GM12875 (cell line): ENCODE measurements around the gene MTMR11.

ENCODE experiments used
- H3K4me3 ChIP-seq: one replicate; pipeline ENCODE4 v1.5.1; 2011; ENCODE audit warnings: low read depth, low read length, control low read depth
- TF ChIP-seq, protein P1 (sequence below): IDR thresholded peaks from 2 replicates; pipeline ENCODE4 v1.5.1; 2011; ENCODE audit warnings: low read depth, mild to moderate bottlenecking, control low read depth, inconsistent platforms, low read length, moderate library complexity, borderline replicate concordance; ENCODE audit not compliant: insufficient read depth

Gene MTMR11

DNA sequence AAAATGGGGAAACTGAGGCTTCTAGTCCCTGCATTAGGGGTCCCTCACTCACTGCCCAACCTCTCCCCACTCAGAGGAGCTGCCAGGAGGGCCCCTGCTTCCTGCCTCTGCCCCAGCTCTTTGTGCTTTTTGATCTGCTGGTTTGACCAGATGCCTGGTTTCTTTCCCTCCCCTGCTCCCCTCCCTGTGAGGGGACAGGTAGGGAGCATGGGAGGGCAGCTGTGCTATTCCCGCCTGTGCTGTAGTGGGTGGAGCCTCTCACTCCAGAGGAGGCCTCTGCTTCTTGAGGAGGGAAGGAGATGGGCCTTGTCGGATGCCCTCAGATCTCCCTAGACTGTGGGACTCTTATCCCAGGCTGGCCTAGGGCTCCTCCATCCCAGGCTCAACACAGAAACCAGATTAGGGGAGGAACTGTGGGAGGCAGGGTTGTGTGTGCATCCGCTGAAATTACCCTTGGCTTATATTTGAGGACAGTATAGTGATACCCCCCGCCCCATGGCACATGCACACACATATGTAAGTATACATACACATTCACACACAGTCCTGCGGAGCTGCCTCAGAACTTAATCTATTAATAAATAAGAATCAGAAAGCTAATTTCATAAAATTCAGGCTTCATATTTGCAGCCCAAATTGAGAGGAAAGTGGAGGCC, 32.7 kb downstream of the MTMR11 start:
- TF ChIP-seq, protein P1, sequence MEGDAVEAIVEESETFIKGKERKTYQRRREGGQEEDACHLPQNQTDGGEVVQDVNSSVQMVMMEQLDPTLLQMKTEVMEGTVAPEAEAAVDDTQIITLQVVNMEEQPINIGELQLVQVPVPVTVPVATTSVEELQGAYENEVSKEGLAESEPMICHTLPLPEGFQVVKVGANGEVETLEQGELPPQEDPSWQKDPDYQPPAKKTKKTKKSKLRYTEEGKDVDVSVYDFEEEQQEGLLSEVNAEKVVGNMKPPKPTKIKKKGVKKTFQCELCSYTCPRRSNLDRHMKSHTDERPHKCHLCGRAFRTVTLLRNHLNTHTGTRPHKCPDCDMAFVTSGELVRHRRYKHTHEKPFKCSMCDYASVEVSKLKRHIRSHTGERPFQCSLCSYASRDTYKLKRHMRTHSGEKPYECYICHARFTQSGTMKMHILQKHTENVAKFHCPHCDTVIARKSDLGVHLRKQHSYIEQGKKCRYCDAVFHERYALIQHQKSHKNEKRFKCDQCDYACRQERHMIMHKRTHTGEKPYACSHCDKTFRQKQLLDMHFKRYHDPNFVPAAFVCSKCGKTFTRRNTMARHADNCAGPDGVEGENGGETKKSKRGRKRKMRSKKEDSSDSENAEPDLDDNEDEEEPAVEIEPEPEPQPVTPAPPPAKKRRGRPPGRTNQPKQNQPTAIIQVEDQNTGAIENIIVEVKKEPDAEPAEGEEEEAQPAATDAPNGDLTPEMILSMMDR, result no peak

DNA sequence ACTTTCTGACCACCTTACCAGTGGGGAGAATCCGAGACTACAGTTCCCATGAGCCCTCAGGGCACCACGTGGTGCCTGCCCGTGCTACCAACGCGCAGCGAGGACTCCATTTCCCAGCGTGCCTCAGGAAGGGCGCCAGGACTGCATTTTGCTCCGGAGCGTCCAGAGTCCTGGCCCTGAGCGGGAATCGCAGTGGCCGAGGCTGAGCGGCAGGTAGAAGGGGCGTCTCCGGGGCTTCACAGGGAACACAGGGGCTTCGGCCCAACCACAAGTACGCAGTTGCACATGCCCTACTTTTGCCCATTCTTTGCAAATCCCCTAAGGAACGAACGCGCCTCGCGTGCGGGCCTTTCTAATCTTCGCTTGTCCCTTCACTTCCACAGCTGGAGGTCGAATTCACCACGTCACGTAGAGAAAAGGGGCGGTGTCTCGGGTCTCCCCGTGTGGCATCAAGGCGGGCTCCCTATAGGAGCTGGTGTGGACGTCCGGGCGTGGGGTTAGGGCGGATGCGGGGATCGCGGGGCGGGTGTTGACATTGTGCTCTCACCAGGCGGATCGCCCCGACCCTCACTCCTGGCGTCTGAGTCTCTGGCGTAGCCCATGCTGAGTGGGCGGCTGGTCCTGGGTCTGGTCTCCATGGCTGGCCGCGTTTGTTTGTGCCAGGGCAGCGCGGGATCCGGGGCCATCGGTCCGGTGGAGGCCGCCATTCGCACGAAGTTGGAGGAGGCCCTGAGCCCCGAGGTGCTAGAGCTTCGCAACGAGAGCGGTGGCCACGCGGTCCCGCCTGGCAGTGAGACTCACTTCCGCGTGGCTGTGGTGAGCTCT, 37.0 kb downstream of the MTMR11 start, which contains the start of gene BOLA1:
Gene BOLA1 (plus strand): TSS at position 109 of the 825 bp plus-strand sequence. CDS start 492 bp downstream, at position 601.
- H3K4me3 ChIP-seq, result peak within 1 kb of the TSS; percentile 87
- TF ChIP-seq, protein P1, result no peak

More for the DNA sequence above, 32.7 kb downstream of the MTMR11 start:
- H3K4me3 ChIP-seq, result no peak overlapping the region

- TF ChIP-seq, protein P1, result no peak
- no peak overlapping the region for H3K4me3 ChIP-seq
Measured at GRCh38 chr1:149896575-149896974, 40.1 kb downstream of the MTMR11 start.

- TF ChIP-seq, protein P1, result no peak
- peak overlapping the region; percentile 43 for H3K4me3 ChIP-seq
Measured at GRCh38 chr1:149888999-149889289, 47.7 kb downstream of the MTMR11 start.

GRCh38 chr1:149888247-149888998, 48.3 kb downstream of the MTMR11 start:
- TF ChIP-seq, protein P1, result peak; percentile 63; the same call in 1 of the 2 replicates

DNA sequence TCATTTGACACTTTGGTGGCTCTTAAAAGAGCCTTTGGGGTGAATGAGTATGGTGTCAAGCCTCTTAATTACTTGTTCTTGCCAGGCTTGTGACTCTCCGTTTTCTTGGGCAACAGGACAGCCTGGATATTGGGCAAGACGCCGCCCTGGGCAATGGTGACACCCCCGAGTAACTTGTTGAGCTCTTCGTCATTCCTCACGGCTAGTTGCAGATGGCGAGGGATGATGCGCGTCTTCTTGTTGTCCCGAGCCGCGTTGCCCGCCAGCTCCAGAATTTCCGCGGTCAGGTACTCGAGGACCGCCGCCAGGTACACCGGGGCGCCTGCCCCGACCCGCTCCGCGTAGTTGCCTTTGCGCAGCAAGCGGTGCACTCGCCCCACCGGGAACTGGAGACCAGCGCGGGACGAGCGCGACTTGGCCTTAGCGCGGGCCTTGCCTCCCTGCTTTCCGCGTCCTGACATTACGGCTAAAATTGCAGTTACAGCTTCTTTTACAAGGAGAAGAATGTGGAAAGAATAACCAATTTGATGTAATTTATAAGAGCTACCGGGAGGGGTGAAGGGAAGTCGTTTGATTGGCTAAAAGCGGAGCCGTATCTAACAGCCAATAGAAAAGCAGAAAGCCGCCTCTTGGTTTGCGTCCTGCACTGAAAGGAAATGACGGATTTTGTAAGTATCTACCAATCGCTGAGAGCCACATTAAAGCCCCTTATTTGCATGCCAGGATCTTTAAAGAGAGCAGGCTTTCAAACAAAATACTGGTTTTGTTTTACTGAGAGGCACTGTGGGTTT, 49.0 kb downstream of the MTMR11 start:
- TF ChIP-seq, protein P1, result no peak

More at GRCh38 chr1:149888247-149888998, 48.3 kb downstream of the MTMR11 start:
- H3K4me3 ChIP-seq, result peak overlapping the region; percentile 43

DNA sequence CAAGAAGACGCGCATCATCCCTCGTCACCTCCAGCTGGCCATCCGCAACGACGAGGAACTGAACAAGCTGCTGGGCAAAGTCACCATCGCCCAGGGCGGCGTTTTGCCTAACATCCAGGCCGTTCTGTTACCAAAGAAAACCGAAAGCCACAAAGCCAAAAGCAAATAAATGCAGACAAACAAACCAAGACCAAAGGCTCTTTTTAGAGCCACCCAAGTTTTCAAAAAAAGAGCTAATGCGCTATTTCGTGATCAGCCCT, 49.6 kb downstream of the MTMR11 start:
- peak overlapping the region; percentile 75 for H3K4me3 ChIP-seq

More for the DNA sequence above, 49.0 kb downstream of the MTMR11 start:
- H3K4me3 ChIP-seq, result peak overlapping the region; percentile 75
